D721Med (cell line): Measurements from ENCODE around the gene AGRN.
"Not testable (repeated sequence)": the region's sequence is repeated elsewhere in the genome, so short reads cannot be mapped to it uniquely, and the experiment has no call there.

Experiments
- DNase-seq: peaks from one replicate; pipeline ENCODE4 v3.0.0; 2011; ENCODE audit warnings: low spot score; ENCODE audit not compliant: insufficient read length
- FAIRE-seq: peaks from 2 replicates; lab custom pipeline; 2011; peaks lifted over from hg19 to GRCh38; lab: Jason Lieb, UNC
- TF ChIP-seq, protein P1 (sequence below): IDR thresholded peaks from 2 replicates; pipeline ENCODE4 v1.5.1; 2012; ENCODE audit warnings: mild to moderate bottlenecking, control low read depth; ENCODE audit not compliant: insufficient read depth; ENCODE audit errors: missing control alignments

AGRN gene

DNA sequence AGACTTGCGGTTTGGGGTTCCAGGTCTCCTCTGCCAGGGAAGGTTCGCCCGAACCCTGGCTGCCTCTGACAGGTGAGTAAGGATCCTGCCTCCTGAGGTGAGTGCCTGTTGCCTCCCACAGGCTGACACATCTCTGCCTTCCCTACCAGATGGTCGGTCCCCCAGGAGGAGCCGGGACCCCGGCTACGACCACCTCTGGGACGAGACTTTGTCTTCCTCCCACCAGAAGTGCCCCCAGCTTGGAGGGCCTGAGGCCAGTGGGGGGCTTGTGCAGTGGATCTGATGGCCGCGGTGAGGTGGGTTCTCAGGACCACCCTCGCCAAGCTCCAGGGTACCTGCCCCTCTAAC, 45.7 kb upstream of the AGRN start:
- TF ChIP-seq, protein P1, sequence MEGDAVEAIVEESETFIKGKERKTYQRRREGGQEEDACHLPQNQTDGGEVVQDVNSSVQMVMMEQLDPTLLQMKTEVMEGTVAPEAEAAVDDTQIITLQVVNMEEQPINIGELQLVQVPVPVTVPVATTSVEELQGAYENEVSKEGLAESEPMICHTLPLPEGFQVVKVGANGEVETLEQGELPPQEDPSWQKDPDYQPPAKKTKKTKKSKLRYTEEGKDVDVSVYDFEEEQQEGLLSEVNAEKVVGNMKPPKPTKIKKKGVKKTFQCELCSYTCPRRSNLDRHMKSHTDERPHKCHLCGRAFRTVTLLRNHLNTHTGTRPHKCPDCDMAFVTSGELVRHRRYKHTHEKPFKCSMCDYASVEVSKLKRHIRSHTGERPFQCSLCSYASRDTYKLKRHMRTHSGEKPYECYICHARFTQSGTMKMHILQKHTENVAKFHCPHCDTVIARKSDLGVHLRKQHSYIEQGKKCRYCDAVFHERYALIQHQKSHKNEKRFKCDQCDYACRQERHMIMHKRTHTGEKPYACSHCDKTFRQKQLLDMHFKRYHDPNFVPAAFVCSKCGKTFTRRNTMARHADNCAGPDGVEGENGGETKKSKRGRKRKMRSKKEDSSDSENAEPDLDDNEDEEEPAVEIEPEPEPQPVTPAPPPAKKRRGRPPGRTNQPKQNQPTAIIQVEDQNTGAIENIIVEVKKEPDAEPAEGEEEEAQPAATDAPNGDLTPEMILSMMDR: no peak
- DNase-seq (no peak), FAIRE-seq (no peak)

DNA sequence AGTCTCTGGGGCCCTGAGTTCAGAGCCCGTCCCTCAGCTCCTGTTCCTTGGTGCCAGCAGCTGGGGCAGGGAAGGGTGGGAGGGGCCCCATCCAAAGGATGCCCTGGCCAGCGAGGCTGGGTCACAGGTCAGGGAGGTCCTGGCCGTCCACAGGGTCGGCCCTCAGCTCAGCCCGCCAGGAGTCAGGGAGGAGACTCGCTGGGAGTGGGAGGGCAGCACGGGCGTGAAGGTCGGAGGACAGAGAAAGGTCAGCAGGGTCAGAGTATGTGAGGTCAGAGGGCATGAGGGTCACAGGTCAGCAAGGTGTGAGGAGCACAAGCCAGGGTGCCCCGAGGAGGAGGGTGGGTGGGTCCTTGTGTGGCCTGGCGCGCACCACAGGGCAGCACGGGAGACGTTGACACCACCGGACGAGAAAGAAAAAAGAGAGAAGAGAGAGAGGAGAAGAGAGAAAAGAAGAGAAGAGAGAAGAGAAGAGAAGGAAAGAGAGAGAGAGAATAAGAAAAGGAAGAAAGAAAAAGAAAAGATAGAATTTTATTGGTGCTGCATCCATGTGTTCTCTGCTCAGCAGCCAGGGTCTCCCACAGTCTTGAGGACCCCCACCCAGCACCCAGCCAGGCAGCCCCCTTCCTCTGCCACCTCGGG, 45.1 kb upstream of the AGRN start:
- FAIRE-seq (no peak), DNase-seq (no peak)
- TF ChIP-seq, protein P1: no peak

DNA sequence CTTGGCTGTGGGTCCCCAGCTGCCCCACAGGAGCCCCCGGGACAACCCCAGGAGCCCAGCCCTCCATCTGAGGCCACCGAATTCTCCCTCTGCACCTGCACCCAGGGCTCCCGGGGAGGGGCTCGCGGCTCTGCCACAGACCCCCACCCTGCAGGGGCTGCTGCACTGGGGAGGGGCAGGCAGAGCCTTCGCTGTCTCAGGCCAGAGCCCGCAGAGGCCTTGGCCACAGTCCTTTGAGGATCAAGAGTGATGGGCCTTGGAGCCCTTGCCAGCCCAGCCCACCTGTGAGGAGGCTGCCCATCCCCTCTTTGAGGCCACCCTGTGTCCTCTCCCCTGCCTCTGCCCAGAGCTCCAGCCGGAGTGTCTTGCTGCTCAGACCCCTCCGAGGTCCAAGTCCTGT, 44.6 kb upstream of the AGRN start:
- FAIRE-seq (no peak), DNase-seq (no peak)
- TF ChIP-seq, protein P1: no peak

DNA sequence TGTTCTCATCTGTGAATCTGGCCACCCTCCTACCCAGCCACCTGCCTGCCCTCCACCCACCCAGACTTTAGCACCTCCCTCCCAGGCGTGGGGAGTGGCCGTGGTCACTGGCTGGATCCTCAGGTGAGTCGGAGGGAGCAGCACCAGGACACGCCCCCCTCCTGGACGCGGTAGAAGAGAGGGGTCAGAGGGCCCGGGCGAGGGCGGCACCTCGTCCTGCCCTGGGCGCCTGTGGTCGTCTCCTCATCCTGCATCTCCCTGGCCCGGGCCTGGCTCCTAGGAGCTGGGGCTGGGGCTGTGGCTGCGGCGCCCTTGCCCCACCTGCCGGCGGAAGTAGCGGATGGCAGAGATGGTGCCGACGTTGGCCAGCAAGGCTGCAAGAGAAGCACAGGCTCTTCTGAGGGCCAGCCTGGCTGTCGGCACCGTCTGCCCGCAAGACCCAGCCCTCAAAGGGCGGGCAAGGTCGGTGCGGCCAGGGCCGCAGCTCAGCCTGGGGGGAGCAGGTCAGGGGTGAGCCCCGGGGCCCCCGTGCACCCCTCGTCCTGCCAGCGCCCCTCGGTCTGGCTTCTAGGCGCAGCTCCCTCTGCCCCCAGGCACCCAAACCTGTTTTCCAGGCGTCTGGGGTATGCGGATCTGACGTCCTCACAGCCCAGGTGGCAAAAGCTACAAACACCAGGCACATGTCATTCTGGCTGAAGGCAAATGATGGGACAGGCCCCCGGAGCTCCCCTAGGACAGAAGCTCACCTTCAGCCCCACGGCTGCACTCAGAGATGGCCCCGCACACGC, 43.8 kb upstream of the AGRN start:
- no peak for FAIRE-seq
- TF ChIP-seq, protein P1: peak; percentile 39
- DNase-seq: peak; percentile 75

DNA sequence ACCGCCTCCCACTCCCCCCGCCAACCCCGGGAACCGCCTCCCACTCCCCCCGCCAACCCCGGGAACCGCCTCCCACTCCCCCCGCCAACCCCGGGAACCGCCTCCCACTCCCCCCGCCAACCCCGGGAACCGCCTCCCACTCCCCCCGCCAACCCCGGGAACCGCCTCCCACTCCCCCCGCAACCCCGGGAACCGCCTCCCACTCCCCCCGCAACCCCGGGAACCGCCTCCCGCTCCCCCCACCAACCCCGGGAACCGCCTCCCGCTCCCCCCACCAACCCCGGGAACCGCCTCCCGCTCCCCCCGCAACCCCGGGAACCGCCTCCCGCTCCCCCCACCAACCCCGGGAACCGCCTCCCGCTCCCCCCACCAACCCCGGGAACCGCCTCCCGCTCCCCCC, 43.1 kb upstream of the AGRN start:
- DNase-seq, FAIRE-seq: not testable (repeated sequence)

DNA sequence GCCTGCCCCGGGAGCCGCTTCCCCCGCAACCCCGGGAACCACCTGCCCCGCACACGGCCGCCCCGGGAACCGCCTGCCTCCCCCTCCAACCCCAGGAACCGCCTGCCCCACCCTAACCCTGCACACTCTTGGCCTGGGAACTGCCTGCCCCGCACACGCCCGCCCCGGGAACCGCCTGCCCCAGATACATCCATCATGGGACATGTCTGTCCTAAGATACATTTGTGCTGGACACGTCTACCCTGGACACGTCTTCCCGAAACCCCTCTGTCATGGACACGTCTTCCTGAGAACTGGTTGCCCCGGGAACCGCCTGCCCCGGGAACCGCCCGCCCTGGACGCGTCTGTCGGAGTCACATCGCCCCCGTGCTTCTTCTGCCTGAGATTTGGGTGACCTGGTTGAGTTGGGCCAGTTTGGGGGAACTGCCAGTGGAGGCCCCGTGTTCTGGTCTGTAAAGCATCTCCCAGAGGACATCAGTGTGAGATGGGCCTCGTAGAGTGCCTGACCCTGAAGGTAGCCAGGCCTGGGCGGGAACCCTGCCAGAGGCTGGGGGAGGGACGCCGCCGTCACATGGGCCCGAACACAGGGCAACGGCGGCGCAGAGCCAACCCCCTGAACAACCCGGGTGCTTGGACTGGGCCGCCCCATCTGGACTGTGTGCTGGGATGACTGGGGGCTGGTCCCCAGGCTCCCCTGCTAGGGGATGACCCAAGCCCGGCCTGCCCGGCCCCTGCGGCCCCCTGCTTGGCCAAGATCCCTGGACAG, 41.7 kb upstream of the AGRN start:
- DNase-seq (no peak), FAIRE-seq (no peak)
- TF ChIP-seq, protein P1: no peak

DNA sequence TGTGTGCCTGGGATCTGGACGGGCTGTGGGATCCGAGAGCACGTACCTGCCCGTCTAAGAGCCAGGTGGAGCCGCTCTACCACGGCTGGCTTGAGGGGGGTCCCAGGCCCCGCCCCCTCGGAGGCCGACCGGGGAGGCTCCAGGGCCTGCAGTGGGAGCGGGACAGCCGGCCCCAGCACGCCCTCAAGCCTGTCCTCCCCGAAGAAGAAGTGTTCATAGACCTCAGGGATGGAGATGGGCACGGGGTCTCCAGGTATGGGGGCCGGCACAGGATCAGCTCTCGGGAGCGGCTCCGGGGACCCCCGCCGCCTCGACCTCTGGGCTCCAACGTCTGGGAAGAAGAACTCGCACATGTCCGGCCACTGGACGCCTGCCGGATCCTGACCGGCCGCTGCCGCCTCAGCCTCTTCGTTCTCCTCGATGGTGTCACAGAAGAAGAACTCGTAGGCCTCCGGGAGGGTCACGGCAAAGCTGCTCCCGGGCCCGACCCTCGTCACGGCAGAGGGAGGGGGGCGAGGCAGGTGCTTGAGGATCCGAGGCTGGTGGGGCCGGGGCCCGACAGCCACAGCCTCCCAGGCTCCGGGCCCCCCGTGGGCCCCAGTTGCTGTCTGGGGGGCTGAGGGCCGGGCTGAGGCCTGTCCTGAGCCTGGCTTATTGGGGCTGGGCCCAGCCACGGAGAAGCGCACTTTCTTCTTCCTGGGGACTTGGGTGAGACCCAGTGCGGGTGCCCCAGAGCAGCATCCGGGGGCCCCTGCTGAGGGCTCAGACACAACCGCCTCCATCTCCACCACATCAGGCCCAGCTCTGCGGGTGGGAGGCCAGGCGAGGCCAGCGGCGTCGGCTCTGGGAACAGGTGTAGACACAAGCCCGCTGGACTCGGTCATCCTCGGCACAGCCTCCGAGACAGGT, 40.8 kb upstream of the AGRN start:
- no peak for FAIRE-seq
- TF ChIP-seq, protein P1: no peak
- DNase-seq: no peak
